H7 (cell line): Measurements from ENCODE around the gene TTLL10. TPM values are rescaled to one million over a fixed set of nuclear protein-coding genes. Genes with fewer than 3 reads are reported as not detected.

ENCODE experiments used
- DNase-seq: peaks from one replicate; pipeline ENCODE4 v3.0.0; 2012
- H3K27me3 ChIP-seq: 2 replicates; pipeline ENCODE4 v1.6.0; 2011; ENCODE audit warnings: mild to moderate bottlenecking, low read length; ENCODE audit not compliant: control insufficient read depth, insufficient read depth
- H3K36me3 ChIP-seq: replicated peaks from 2 replicates; pipeline ENCODE4 v1.5.1; 2011; ENCODE audit warnings: low read length; ENCODE audit not compliant: control insufficient read depth, insufficient read depth
- H3K4me3 ChIP-seq: 2 replicates; pipeline ENCODE4 v1.5.1; 2011; ENCODE audit warnings: low read depth, mild to moderate bottlenecking, control low read depth, low read length, moderate library complexity; ENCODE audit not compliant: insufficient read depth
- total RNA-seq: library from RNA; depleted of rRNA; stranded (reverse); fragments of >200 nt; shearing (Covaris generic); gene quantifications from 2 replicates; pipeline ENCODE4 v1.2.3, GENCODE V29; 2014

Gene TTLL10
- total RNA-seq, 1 experiment from 2014 or later = not detected

DNA sequence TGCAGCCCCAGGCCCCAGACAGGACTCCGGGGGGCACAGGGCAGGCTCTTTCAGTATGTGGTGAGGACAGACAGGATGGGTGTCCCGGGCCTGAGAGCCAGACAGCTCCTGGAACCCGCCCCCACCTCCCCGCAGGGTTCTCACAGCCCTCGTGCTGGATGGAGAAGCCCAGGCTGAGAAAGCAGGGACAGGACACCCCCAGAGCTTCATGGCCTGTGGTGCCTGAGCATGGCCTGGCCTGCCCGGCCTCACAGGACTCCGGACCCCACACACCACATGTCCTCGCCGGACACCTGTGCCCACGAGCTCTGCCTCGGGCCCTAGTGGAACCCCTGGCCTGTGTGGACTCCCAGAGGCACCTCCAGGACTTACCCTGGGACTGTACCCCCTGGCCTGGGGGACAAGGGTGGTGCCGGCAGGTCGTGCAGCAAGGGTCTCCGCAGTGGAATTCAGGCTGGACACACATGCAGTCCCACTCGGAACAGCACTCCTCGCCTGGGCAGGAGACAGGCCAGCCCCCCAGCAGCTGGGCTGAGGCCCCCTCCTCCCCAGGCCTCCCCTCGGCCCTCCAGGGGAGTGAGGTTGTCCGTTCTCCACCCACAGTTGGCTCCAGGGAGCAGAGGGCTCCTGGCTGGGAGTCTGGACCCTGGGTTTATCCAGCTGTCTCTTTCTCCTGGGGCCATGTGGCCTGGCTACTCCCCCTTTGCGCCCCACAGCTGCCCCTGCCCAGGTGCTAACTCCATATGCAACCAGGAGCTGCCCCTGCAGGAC, 31.5 kb downstream of the TTLL10 start:
- Histone ChIP-seq H3K27me3 (peaks cover 5% of the 10 kb centered on the region), H3K4me3 (no peak overlapping the region), H3K36me3 (no peaks in the 10 kb centered on the region)
- DNase-seq = peak; percentile 69

GRCh38 chr1:1205769-1206375, 32.2 kb downstream of the TTLL10 start:
- H3K36me3 ChIP-seq = no peaks in the 10 kb centered on the region
- DNase-seq = peak; percentile 86
- peaks cover 5% of the 10 kb centered on the region for H3K27me3 ChIP-seq
- H3K4me3 ChIP-seq = no peak overlapping the region; the same call in 1 of the 2 replicates

DNA sequence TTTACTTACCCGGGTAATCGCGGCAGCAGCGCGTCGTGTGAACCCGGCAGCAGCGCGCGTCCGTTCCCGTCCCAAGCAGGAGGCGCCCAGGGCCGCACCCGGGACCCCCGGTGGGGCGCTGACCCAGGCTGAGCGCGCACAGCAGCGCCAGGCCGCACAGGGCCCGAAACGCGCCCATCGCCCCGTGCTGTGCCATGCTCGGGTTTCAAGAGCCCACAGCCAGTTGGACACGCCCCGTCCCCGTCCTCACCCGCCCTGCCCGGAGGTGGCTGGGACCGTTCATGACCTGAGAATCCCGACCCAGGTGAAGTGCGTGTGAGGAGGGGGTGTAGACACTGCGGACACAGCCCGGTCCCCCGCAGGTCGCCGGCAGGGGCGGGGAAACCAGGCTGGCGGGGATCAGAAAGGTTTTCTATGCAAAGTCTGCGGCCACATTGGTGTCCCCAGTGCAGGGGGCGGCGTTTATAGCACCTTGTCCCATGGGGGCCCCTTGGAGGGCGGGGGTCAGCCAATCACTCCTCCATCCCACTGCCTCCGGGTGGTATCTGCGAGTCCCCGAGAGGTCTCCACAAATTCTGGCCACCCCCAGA, 32.8 kb downstream of the TTLL10 start, which contains the start of gene TNFRSF18:
TSS of gene TNFRSF18 (minus strand) at position 217 of the 590 bp plus-strand sequence. CDS start at position 196, 21 bp downstream.
- Histone ChIP-seq H3K36me3 (no peaks in the 10 kb centered on the region), H3K4me3 (peak within 1 kb of the TSS; percentile 3; the same call in 1 of the 2 replicates), H3K27me3 (peaks cover 5% of the 10 kb centered on the region)
- peak; percentile 92 for DNase-seq

- DNase-seq = peak; percentile 83
- Histone ChIP-seq H3K27me3 (peaks cover 3% of the 10 kb centered on the region; the same call in 1 of the 2 replicates), H3K4me3 (no peak overlapping the region), H3K36me3 (no peaks in the 10 kb centered on the region)
Measured at GRCh38 chr1:1206966-1207531, 33.4 kb downstream of the TTLL10 start.

GRCh38 chr1:1207571-1207892, 33.9 kb downstream of the TTLL10 start:
- no peak overlapping the region for H3K4me3 ChIP-seq
- peak; percentile 68 for DNase-seq
- H3K36me3 ChIP-seq = no peaks in the 10 kb centered on the region
- H3K27me3 ChIP-seq = peaks cover 3% of the 10 kb centered on the region; the same call in 1 of the 2 replicates

DNA sequence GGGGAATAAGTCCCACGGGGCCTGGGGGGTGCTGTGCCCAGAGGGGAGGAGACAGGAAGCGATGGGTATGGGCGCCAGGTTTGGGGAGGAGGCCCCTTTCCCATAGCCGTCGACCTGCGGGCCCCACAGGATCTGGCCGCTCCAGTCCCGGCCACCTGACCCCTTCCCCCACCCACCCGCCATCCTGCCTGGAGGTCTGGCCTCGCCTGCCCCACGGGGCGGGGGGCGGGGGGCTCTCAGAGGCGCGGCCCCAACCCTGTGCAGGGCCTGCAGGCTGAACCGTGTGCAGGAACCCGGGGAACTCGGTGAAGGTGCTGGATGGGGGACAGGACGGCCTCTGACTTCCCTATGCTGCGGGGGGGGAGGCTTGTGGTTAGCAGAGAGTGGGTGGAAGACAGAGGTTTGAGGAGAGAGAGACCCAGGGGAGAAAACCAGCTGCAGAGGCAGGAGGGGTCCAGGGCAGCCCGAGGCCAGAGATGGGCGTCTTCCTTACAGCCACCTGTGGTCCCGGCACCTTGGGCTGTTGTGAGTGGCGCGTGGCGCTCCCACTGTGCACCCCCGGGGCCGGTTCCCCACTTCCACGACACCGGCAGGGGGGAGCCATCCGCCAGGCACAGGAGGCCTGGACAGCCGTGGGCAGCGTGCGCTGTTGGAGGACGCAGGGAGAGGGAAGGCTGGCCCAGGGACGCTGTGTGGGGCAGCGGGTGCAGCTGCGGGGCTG, 35.2 kb downstream of the TTLL10 start:
- Histone ChIP-seq H3K36me3 (no peaks in the 10 kb centered on the region), H3K27me3 (peaks cover 3% of the 10 kb centered on the region; the same call in 1 of the 2 replicates), H3K4me3 (no peak overlapping the region)
- peak; percentile 78 for DNase-seq

- peaks cover 3% of the 10 kb centered on the region; the same call in 1 of the 2 replicates for H3K27me3 ChIP-seq
- peak; percentile 71 for DNase-seq
- H3K36me3 ChIP-seq = no peaks in the 10 kb centered on the region
- no peak overlapping the region for H3K4me3 ChIP-seq
Measured at GRCh38 chr1:1210726-1211540, 37.3 kb downstream of the TTLL10 start.

DNA sequence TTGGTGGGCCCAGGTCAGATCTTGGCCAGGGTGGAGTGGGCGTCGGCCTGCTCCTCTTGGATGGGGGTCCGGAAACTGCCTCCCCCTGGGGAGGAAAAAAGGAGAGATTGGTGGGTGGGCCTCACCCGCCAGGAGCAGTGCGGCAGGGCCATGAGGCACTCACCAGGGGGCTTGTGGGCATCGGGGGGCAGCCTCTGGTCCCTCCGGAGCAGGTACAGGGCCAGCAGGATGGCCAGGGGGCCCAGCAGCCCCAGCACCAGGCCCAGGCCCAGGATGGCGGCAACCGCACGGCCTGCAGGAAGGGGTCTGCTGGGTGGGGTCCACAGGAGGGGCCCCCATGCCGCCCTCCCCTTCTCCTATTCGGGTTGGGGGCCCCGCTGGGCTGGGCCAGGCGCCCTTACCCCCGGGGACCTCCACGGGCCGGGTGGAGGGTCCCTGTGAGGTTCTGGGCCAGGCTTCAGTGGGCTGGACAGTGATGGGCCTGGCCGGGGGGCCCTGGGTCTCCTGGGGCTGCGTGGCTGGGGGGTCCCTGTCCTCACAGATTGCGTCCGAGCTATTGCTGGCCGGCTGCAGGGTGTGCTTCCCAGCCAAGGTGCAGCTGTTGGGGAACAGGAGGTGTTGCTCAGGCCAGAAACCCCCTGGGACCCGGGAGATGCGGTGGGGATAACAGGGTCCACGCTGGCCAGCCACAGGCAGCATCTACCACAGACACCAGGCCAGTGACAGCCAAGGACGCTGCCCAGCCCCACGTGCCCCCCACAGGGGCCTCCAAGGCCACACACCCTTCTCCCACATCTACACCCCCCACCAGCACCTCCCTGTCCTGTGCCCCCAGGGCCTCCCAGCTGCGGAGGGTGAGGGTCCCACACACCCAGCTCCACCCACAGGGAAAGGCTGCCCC, 38.1 kb downstream of the TTLL10 start:
- peaks cover under 1% of the 10 kb centered on the region; the same call in 1 of the 2 replicates for H3K27me3 ChIP-seq
- DNase-seq = peak; percentile 70
- H3K4me3 ChIP-seq = no peak overlapping the region
- H3K36me3 ChIP-seq = no peaks in the 10 kb centered on the region

DNA sequence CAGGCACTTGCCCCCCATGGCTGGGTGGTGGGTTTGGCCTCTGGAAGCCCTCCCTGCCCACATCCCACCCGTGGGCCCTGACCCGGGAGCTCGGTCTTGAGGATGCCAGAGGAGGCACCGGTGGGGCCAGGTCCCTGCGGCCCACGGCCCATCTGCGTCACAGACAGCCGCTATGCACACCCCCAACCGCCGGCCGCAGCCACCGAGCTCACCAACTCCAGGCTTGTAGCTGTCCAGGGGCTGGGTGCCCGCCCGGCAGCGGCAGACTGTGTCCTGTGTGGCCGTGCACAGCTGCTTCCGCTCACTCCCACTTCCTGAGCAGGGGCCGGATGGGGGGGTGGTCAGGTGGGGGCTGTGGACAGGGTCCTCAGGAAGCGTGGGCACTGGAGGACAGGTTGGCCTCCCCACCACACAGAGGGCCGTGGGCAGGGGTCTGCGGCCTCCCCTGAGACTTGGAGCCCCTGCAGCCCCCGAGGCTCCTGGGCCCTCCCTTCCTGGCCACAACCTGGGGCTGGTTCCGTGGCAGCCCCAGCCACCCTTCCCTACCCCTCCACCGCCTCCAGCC, 39.2 kb downstream of the TTLL10 start:
- Histone ChIP-seq H3K27me3 (no peaks in the 10 kb centered on the region), H3K4me3 (no peak overlapping the region), H3K36me3 (no peaks in the 10 kb centered on the region; the same call in none of the 2 replicates)
- peak; percentile 71 for DNase-seq

GRCh38 chr1:1213345-1214265, 39.9 kb downstream of the TTLL10 start, which contains the start of gene TNFRSF4:
TSS of gene TNFRSF4 (minus strand) at chr1:1214153. CDS start at chr1:1214127, 26 bp downstream.
- DNase-seq = peak; percentile 95
- Histone ChIP-seq H3K36me3 (no peaks in the 10 kb centered on the region; the same call in none of the 2 replicates), H3K4me3 (no peak within 1 kb of the TSS), H3K27me3 (no peaks in the 10 kb centered on the region)

GRCh38 chr1:1215080-1215676, 41.5 kb downstream of the TTLL10 start:
- Histone ChIP-seq H3K4me3 (no peak overlapping the region), H3K27me3 (no peaks in the 10 kb centered on the region), H3K36me3 (no peaks in the 10 kb centered on the region; the same call in none of the 2 replicates)
- DNase-seq = no peak
